Fibroblast of the aortic adventitia (primary cell): ENCODE data around the gene PPP2R2C. TPM values are rescaled to one million over a fixed set of nuclear protein-coding genes. Genes with fewer than 3 reads are reported as not detected.

Experiments
- DNase-seq: peaks from one replicate; pipeline ENCODE4 v3.0.0-alpha.2; 2010; ENCODE audit warnings: low read depth
- H3K4me3 ChIP-seq: 2 replicates; pipeline ENCODE4 v1.5.1; 2011; ENCODE audit warnings: low read depth, mild to moderate bottlenecking, control low read depth, low read length, moderate library complexity
- total RNA-seq: library from RNA; depleted of rRNA; stranded (reverse); fragments of >200 nt; gene quantifications from 2 replicates; pipeline ENCODE4 v1.2.3, GENCODE V29; 2012; ENCODE audit warnings: low replicate concordance
- TF ChIP-seq, protein P1 (sequence below): IDR thresholded peaks from 2 replicates; pipeline ENCODE4 v1.5.1; 2011; ENCODE audit warnings: mild to moderate bottlenecking, low read length, control low read depth, inconsistent platforms; ENCODE audit not compliant: insufficient read depth

The PPP2R2C gene
- total RNA-seq, 1 donor = not detected

DNA sequence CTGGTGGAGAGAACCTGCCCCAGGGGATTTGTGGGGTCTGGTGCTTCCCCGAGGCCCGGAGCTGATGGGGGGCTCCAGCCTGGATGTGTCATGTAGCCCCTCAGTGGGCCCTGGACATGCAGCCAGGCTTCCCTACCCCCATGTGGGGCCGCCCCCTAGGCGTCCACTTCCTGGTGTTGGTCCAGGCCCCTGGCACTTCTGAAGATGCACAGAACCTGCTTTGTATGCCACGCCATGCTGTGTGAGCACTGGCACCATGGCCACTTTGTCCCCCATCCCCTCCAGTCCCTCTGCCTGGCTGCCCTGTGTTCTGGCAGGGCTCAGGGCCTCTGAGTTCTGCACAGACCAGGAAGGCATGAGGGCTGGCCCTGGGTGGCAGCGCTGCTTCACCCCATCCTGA, 173.6 kb downstream of the PPP2R2C start:
- no peak overlapping the region for H3K4me3 ChIP-seq
- TF ChIP-seq, protein P1, sequence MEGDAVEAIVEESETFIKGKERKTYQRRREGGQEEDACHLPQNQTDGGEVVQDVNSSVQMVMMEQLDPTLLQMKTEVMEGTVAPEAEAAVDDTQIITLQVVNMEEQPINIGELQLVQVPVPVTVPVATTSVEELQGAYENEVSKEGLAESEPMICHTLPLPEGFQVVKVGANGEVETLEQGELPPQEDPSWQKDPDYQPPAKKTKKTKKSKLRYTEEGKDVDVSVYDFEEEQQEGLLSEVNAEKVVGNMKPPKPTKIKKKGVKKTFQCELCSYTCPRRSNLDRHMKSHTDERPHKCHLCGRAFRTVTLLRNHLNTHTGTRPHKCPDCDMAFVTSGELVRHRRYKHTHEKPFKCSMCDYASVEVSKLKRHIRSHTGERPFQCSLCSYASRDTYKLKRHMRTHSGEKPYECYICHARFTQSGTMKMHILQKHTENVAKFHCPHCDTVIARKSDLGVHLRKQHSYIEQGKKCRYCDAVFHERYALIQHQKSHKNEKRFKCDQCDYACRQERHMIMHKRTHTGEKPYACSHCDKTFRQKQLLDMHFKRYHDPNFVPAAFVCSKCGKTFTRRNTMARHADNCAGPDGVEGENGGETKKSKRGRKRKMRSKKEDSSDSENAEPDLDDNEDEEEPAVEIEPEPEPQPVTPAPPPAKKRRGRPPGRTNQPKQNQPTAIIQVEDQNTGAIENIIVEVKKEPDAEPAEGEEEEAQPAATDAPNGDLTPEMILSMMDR = no peak
- no peak for DNase-seq

DNA sequence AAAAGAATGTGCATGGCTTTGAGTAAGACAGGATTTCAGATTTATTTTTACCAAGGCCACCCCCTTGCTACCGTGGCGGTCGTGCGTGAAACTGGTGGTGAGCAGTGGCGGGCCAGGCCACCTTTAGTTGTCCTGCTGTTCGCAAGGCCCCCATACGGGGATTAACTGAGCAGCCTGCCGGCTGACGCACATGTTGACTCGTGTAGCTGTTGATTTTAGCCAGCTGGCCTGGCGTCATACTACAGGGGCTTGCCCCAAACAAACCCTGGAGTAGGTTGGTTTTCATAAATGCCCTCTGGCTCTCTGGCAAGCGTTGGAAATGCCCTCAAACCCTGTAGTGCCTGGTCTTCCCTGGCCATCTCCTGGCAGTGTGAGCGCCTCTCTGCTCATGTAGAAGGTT, 174.4 kb downstream of the PPP2R2C start:
- no peak for DNase-seq
- TF ChIP-seq, protein P1 = no peak
- no peak overlapping the region for H3K4me3 ChIP-seq

DNA sequence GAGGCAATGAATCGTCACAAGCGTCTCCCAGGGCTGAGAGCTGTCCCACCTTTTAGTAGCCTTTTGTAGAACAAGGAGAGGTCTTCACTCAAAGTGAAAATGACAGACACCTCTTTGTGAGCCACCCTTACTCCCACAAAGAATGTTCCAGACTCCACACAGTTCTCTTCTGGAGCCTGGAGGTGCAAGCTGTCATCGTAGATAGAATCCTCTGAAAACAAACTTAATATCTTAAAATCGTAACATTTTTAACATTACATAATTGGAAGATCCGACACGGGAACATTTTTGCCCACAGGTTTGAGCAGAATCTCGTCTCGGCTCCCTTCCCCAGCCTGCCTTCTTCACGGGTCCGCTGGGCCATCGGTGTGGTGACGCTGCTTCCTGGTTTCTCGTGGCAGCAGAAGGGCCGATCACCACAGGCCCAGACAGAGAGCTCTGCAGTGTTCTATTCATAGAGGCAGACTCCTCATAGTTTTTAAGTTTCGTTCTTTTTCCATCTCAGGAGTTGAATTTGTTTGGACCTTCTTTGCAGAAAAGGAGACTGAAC, 175.1 kb downstream of the PPP2R2C start:
- DNase-seq = no peak
- TF ChIP-seq, protein P1 = no peak
- no peak overlapping the region for H3K4me3 ChIP-seq

DNA sequence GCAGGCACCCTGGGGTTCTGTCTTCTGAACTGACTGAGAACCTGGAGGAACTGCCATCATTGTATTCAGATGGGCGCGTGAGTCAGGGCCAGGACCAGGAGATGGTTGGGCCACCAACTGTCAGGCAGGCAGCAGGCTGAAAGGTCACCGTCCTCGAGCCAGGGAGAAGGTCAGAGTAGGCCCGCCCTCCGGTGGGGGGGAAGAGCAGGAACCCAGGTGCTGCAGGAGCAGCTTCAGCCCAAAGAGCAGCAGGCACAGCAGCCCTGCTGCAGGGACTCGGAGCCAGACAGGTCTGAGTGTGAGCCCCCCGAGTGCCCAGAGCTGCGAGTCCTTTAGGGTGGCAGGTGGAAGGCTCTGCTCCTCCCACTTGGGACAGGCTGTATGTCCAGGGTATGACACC, 176.4 kb downstream of the PPP2R2C start:
- H3K4me3 ChIP-seq = no peak overlapping the region
- TF ChIP-seq, protein P1 = no peak
- no peak for DNase-seq

DNA sequence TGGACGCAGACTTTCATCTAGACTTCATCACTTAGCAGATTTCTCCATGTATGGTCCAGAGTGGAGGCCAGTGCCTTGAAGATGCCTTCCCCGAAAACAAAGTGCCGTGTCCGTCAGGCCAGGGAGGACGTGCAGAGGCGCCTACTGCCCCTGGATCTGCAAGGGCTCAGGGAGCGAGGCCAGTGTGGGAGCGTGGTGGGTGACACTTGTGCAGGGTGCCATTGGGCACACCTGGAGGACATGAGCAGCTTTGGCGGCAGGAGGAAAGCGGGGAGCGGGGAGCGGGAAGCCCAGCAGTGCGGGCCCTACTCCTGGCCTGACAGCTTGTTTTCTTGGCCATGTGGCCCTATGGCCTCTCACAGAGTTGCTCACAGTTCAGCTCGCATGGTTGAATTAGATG, 176.9 kb downstream of the PPP2R2C start:
- DNase-seq = no peak
- H3K4me3 ChIP-seq = no peak overlapping the region
- TF ChIP-seq, protein P1 = no peak

DNA sequence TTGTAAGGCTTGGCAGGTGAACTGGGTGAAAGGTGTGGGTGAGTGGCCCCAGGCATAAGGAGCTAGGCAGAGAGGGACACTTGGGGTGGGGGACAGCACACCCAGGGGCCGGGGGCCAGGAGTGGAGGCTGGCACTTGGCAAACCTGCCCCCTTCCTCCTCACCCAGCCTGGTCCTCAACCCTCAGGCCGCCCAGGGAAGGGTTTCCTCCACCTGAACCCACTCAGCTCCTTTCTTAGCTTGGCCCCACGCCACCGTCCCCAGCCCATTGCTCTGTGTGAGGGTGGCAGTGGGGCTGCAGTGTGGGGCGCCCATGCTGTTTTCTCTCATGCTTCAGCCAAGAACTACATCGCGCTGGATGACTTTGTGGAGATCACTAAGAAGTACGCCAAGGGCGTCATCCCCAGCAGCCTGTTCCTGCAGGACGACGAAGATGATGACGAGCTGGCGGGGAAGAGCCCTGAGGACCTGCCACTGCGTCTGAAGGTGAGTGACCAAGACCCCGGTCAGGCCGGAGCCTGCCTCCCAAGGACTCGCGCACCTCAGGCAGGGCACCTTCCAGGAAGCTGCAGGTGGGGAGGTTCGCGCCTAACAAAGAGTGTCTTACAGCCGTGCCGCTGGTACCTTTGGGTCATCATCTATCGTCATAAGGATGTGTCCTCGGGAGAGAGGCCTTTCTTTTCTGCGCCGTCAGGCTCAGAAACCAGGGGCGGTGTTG, 177.6 kb downstream of the PPP2R2C start:
- H3K4me3 ChIP-seq = no peak overlapping the region
- no peak for DNase-seq
- TF ChIP-seq, protein P1 = no peak
